ENCODE measurements around the gene TCN1.
"Not testable (repeated sequence)": the region's sequence is repeated elsewhere in the genome, so short reads cannot be mapped to it uniquely, and the experiment has no call there.

The TCN1 gene

GRCh38 chr11:59857439-59858434 is 8.6 kb downstream of the TCN1 start:
- DNase-seq: no peak

- no peak for DNase-seq
Measured at GRCh38 chr11:59854871-59855270, 11.4 kb downstream of the TCN1 start.

- not testable (repeated sequence) for DNase-seq
Measured at GRCh38 chr11:59851416-59851815, 14.9 kb downstream of the TCN1 start.

DNA sequence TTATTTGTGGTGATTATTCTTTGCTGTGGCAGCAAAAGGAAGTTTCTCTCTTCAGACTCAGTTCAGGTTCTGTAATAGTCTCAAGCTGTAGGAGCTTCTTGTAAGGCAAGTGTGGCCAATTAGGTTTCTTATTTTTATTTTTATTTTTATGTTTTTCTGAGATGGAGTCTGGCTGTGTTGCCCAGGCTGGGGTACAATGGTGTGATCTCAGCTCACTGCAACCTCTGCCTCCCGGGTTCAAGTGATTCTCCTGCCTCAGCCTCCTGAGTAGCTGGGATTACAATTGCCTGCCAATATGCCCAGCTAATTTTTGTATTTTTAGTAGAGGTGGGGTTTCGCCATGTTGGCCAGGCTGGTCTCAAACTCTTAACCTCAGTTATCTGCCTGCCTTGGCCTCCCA is 16.7 kb downstream of the TCN1 start:
- DNase-seq: not testable (repeated sequence)

DNA sequence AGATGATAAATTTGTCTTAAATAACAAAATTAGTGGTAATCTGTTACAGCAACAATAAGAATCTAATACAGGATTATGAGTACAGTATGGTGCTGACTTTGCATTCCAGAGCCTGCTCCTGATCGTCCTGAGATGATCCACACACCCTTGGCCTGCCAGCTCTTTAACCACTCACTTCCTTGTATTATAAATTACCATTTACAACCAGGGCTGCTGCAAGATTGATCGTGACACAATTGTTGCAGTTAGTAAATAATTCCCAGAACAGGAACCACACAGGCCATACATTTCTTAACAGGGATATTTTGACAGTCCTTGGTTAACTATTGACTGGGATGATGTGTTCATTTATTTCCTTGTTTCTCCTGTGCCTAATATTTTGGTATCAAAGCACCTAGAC is 17.2 kb downstream of the TCN1 start:
- DNase-seq: no peak

GRCh38 chr11:59848439-59848838 is 17.8 kb downstream of the TCN1 start:
- DNase-seq: not testable (repeated sequence)

DNA sequence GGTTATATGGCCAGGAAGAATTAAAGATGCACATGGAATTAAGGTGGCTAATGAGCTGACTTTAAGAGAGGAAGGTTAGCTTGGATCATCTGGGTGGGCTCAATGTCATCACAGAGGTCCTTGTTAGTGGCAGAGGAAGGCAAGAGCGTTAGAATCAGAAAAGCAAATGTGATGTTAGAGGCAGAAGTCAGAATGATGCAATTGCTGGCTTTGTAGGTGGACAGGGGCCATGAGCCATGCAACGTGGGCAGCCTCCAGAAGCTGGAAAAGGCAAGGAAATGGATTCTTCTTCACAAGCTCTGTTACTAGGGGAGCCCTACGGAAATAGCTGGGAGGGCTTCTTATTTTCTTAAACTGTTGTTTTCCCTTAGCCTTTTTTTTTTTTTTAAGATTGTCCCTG is 18.7 kb downstream of the TCN1 start:
- DNase-seq: no peak

- no peak for DNase-seq
Measured at GRCh38 chr11:59846556-59846955, 19.7 kb downstream of the TCN1 start.

- DNase-seq: no peak
Measured at GRCh38 chr11:59845399-59845798, 20.9 kb downstream of the TCN1 start, which contains the start of gene CBLIF. CBLIF (minus strand) TSS chr11:59845499; CDS start chr11:59845453, 46 bp downstream.

DNA sequence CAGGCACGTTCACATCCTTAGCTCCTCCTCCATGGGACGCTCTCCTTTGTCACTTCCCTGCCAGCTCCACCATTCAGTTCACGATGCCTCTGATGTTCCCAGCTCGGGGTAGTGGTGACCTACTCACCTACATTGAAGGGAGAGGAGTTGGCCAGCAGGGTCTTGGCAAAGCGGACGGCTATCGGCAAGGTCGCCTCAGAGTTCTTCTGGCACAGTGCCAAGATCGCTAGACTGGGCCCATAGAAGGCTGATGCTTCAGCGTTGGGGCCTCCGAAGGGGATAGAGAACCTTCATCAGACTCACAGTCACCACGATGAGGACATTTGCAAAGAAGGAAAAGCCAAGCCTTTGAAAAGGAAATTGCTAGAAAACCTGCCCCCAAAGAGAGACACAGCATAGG is 24.0 kb downstream of the TCN1 start:
- no peak for DNase-seq

- DNase-seq: no peak
Measured at GRCh38 chr11:59841514-59841913, 24.8 kb downstream of the TCN1 start.

GRCh38 chr11:59839615-59840014 is 26.7 kb downstream of the TCN1 start:
- DNase-seq: no peak

- DNase-seq: no peak
Measured at GRCh38 chr11:59833602-59834001, 32.7 kb downstream of the TCN1 start.

- no peak for DNase-seq
Measured at GRCh38 chr11:59829358-59829757, 36.9 kb downstream of the TCN1 start.

GRCh38 chr11:59822989-59823566 is 43.2 kb downstream of the TCN1 start:
- DNase-seq: no peak

- DNase-seq: no peak
Measured at GRCh38 chr11:59818572-59818971, 47.7 kb downstream of the TCN1 start.

- DNase-seq: not testable (repeated sequence)
Measured at GRCh38 chr11:59816434-59816833, 49.9 kb downstream of the TCN1 start.

GRCh38 chr11:59815754-59816153 is 50.5 kb downstream of the TCN1 start:
- DNase-seq: no peak

GRCh38 chr11:59814021-59814420 is 52.3 kb downstream of the TCN1 start:
- no peak for DNase-seq

DNA sequence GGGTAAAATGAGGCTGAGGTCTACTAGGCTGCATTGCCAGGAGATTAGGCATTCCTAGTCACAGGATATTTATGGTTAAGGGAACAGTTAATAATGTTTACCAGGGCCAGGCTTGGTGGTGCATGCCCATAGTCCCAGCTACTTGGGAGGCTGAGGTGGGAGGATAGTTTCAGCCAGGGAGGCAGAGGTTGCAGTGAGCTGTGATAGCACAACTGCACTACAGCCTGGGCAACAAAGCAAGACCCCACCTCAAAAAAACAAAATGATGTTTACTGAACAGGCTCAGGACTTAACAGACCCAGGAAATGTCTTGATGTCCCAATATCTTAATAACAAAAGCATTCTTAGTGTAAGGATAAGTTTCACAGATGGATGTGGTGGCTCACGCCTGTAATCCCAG is 52.9 kb downstream of the TCN1 start:
- DNase-seq: no peak

GRCh38 chr11:59812220-59812619 is 54.1 kb downstream of the TCN1 start:
- DNase-seq: no peak

GRCh38 chr11:59810911-59811259 is 55.4 kb downstream of the TCN1 start:
- no peak for DNase-seq

GRCh38 chr11:59810189-59810910 is 55.9 kb downstream of the TCN1 start, which contains the start of gene MRPL16:
MRPL16 (minus strand) TSS chr11:59810778; CDS start chr11:59810658, 120 bp downstream.
- peak; percentile 21 for DNase-seq

Data from SIG-M5 (cell line).